Gastrocnemius medialis (tissue), 4 donors: ENCODE results near the gene IKZF2. TPM values are rescaled to one million over a fixed set of nuclear protein-coding genes. Genes with fewer than 3 reads are reported as not detected.

Source experiments
- ATAC-seq, 2 donors: fragments of 150-250 bp; one replicate each; pipeline ENCODE4 v1.9.1; 2016
- DNase-seq, 2 donors: peaks; one replicate each; pipeline ENCODE4 v3.0.0-alpha.2; 2019
- H3K27ac ChIP-seq, 4 donors: fragments of 200-600 bp; sonication (generic); 1 replicate in 1 of 4; 2 replicates in 3 of 4; pipeline ENCODE4 v1.5.1; 2016 to 2018; ENCODE audit warnings: mild to moderate bottlenecking in 2 of 4, moderate library complexity in 1 of 4
- H3K27me3 ChIP-seq, 3 donors: fragments of 200-600 bp; sonication (generic) in 2 of 3; 1 replicate in 1 of 3; 2 replicates in 2 of 3; pipeline versions ENCODE4 v1.5.1 to v1.6.0; 2016 to 2019; ENCODE audit warnings: mild to moderate bottlenecking in 1 of 3, moderate library complexity in 1 of 3
- H3K36me3 ChIP-seq, 2 donors: fragments of 200-600 bp; sonication (generic) in 1 of 2; one replicate each; pipeline ENCODE4 v1.5.1; 2017 to 2018
- H3K4me1 ChIP-seq, 2 donors: fragments of 200-600 bp; sonication (generic) in 1 of 2; one replicate each; pipeline ENCODE4 v1.5.1; 2016 to 2017; ENCODE audit warnings: mild to moderate bottlenecking in 2 of 2
- H3K4me3 ChIP-seq, 4 donors: fragments of 200-600 bp; sonication (generic) in 3 of 4; 1 replicate in 1 of 4; 2 replicates in 3 of 4; pipeline ENCODE4 v1.5.1; 2016 to 2019; ENCODE audit warnings: mild to moderate bottlenecking in 2 of 4
- H3K9me3 ChIP-seq, 3 donors: fragments of 200-600 bp; sonication (generic) in 2 of 3; 1 replicate in 1 of 3; 2 replicates in 2 of 3; pipeline ENCODE4 v1.5.1; 2016 to 2019
- CTCF ChIP-seq, 5 experiments: fragments of 450-650 bp in 3 of 5; fragments of 200-600 bp in 2 of 5; sonication (generic) in 2 of 5; IDR thresholded peaks in 4 of 5; conservative IDR thresholded peaks in 1 of 5; 1 replicate in 4 of 5; 2 replicates in 1 of 5; pipeline ENCODE4 v1.5.1; 2016 to 2019; ENCODE audit warnings: antibody characterized with exemption in 5 of 5, mild to moderate bottlenecking in 3 of 5, moderate library complexity in 3 of 5
- POLR2A ChIP-seq, 2 donors: fragments of 450-650 bp; IDR thresholded peaks; one replicate each; pipeline ENCODE4 v1.6.1; 2017; ENCODE audit warnings: antibody characterized with exemption in 2 of 2, mild to moderate bottlenecking in 2 of 2, moderate library complexity in 2 of 2
- in situ Hi-C, 4 donors: fragments of 200-750 bp; cut with MboI; loops; one replicate each; pipeline versions ENCODE4 v1.15.0 to v1.8.0; 2017; ENCODE audit warnings: low sequenced_read_pairs in 4 of 4
- intact Hi-C: fragments of 100-400 bp; cut with DNase I; formaldehyde crosslinking; loops from one replicate; pipeline ENCODE4 v1.15.1; 2023; ENCODE audit warnings: low total_unique reads
- total RNA-seq, 4 donors: library from RNA; depleted of rRNA; stranded (reverse); fragments of >200 nt; gene quantifications; one replicate each; pipeline versions ENCODE4 v1.1.0 to v1.2.3, GENCODE V29; 2016

The IKZF2 gene
- total RNA-seq, 4 donors from 2014 or later, result 4.9 to 15.5 (median 6.0) TPM

- in situ Hi-C loops, result no loop called here
- no peak overlapping the region for H3K27ac ChIP-seq
Observed at GRCh38 chr2:213015387-213016165, 135.8 kb downstream of the IKZF2 start.

GRCh38 chr2:213013979-213014378 is 137.4 kb downstream of the IKZF2 start:
- DNase-seq, result no peak
- ATAC-seq, result no peak
- H3K4me1 ChIP-seq, result no peaks in the 10 kb centered on the region
- intact Hi-C loops, result no loop called here
- H3K27ac ChIP-seq, result no peak overlapping the region
- H3K27me3 ChIP-seq, result no peaks in the 10 kb centered on the region
- H3K4me3 ChIP-seq, result no peak overlapping the region
- in situ Hi-C loops, result no loop called here
- TF ChIP-seq POLR2A (IDR thresholded peaks at IDR 0.05), result no peak
- TF ChIP-seq CTCF (IDR thresholded peaks at IDR 0.05 in 4 of 5, conservative IDR thresholded peaks at IDR 0.05 in 1 of 5), result no peak
- no peaks in the 10 kb centered on the region for H3K9me3 ChIP-seq
- H3K36me3 ChIP-seq, result no peaks in the 10 kb centered on the region

More at GRCh38 chr2:213015387-213016165, 135.8 kb downstream of the IKZF2 start:
- H3K4me1 ChIP-seq, result no peaks in the 10 kb centered on the region
- no peak for DNase-seq
- TF ChIP-seq CTCF (IDR thresholded peaks at IDR 0.05 in 4 of 5, conservative IDR thresholded peaks at IDR 0.05 in 1 of 5) (no peak), POLR2A (IDR thresholded peaks at IDR 0.05) (no peak)
- peaks cover 0 to 2% of the 10 kb centered on the region in 2 donors for H3K36me3 ChIP-seq
- no peaks in the 10 kb centered on the region for H3K9me3 ChIP-seq
- no peak for ATAC-seq
- no peaks in the 10 kb centered on the region for H3K27me3 ChIP-seq
- H3K4me3 ChIP-seq, result no peak overlapping the region
- intact Hi-C loops, result no loop called here

GRCh38 chr2:213011505-213011904 is 139.9 kb downstream of the IKZF2 start:
- Histone ChIP-seq H3K9me3 (no peaks in the 10 kb centered on the region), H3K4me3 (no peak overlapping the region), H3K27me3 (no peaks in the 10 kb centered on the region), H3K36me3 (peaks cover 0 to 6% of the 10 kb centered on the region in 2 donors), H3K27ac (no peak overlapping the region), H3K4me1 (no peaks in the 10 kb centered on the region)
- intact Hi-C loops (no loop called here), in situ Hi-C loops (no loop called here)
- no peak for DNase-seq
- ATAC-seq, result no peak
- TF ChIP-seq POLR2A (IDR thresholded peaks at IDR 0.05) (no peak), CTCF (IDR thresholded peaks at IDR 0.05 in 4 of 5, conservative IDR thresholded peaks at IDR 0.05 in 1 of 5) (no peak)

GRCh38 chr2:213010106-213010779 is 141.2 kb downstream of the IKZF2 start:
- Histone ChIP-seq H3K36me3 (peaks cover 0 to 6% of the 10 kb centered on the region in 2 donors), H3K4me3 (no peak overlapping the region), H3K27ac (no peak overlapping the region), H3K9me3 (no peaks in the 10 kb centered on the region), H3K27me3 (no peaks in the 10 kb centered on the region), H3K4me1 (no peaks in the 10 kb centered on the region)
- DNase-seq (no peak), ATAC-seq (no peak)
- TF ChIP-seq POLR2A (IDR thresholded peaks at IDR 0.05) (no peak), CTCF (IDR thresholded peaks at IDR 0.05 in 4 of 5, conservative IDR thresholded peaks at IDR 0.05 in 1 of 5) (no peak)
- in situ Hi-C loops, result no loop called here
- intact Hi-C loops, result no loop called here
